NCI-H2196 (cell line): Measurements from ENCODE around the gene RFX1.
A peak's percentile ranks its signal among the peaks of the same experiment; 100 is the strongest.
"Not testable (repeated sequence)": the region's sequence is repeated elsewhere in the genome, so short reads cannot be mapped to it uniquely, and the experiment has no call there.

Source experiments
- DNase-seq: peaks from one replicate; lab custom pipeline; 2025; ENCODE audit not compliant: unreplicated experiment; lab: John Stamatoyannopoulos, UW

The RFX1 gene

DNA sequence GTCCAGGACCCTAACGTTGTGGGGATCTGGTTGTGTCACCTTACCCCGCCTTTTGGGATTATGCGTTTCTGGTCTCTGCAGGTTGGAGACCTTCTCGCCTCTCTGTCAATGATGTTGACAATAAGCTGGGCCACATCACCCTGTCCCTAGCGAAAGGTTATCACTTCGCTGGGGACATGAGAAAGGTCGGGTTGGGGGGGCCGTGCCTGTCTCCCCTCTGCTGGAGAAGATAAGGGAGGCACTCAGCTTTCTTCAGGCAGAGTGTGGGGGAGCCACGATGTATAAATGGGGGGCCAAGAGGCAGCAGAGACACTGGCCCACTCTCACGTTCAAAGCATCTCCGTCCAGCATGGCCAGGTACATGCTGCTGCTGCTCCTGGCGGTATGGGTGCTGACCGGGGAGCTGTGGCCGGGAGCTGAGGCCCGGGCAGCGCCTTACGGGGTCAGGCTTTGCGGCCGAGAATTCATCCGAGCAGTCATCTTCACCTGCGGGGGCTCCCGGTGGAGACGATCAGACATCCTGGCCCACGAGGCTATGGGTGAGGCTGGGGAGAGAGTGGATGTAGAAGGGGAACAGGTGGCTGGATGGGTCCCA lies 21.8 kb upstream of the RFX1 start, which contains the start of gene RLN3:
TSS of gene RLN3 (plus strand) at position 293 of the 595 bp plus-strand sequence. CDS start at position 350, 57 bp downstream.
- no peak for DNase-seq

DNA sequence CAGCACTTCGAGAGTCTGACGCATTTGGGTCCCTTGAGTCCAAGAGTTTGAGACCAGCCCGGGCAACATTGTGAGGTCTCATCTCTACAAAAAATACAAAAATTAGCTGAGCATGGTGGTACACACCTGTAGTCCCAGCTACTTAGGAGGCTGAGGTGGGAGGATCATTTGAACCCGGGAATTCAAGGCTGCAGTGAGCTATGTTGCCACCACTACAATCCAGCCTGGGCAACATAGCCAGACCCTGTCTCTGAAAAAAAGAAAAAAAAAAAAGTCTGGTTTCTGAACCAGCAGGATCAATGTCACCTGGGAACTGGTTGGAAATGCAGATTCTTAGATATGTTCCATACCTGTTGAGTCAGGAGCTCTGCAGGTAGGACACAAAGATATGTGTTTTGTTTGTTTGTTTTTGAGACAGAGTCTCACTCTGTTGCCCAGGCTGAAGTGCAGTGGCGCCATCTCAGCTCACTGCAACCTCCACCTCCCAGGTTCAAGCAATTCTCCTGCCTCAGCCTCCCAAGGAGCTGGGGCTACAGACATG lies 20.6 kb upstream of the RFX1 start:
- not testable (repeated sequence) for DNase-seq

DNA sequence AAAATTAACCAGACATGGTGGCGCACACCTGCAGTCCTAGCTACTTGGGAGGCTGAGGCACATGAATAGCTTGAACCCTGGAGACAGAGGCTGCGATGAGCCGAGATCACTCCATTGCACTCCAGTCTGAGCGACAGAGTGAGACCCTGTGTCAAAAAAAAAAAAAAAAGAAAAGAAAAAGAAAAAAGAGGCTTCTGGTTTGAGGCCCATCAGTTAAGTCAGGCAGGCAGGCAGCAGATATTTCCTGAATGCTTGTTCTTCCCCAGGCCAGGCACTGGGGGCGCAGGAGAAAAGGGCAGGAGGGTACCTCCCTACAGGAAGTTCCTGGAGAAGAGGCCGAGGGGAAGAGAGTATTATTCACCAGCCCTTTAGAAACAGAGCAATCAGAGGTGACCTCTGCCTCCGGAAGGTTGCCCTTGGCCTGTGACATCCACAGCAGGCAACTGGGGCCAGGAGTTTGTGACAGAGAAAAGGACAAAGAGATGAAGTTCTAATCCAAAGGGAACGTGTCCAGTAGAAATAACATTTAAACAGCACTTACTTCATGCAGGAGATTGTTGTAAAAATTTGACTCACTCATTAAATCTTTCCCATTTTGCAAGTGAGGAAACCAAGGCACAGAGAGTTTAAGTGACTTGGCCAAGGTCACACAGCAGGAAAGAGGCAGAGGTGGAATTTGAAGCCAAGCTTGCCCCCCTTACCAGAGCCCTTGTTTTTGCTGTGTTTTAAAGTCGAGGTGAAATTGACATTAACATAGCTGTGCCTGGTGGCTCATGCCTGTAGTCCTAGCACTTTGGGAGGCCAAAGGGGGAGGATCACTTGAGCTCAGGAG lies 17.5 kb upstream of the RFX1 start:
- no peak for DNase-seq

DNA sequence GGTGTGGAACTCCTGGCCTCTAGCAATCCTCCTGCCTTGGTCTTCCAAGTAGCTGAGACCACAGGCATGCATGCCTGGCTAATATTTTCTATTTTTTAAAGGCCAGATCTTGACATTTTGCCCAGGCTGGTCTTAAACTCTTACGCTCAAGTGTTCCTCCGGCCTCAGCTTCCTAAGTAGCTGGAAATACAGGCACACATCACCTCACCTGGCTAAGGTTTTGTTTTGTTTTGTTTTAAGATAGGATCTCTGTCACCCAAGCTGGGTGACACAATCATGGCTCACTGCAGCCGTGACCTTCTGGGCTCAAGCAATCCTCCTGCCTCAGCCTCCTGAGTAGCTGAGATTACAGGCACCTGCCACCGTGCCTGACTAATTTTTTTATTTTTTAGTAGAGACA lies 16.3 kb upstream of the RFX1 start:
- peak; percentile 25 for DNase-seq

DNA sequence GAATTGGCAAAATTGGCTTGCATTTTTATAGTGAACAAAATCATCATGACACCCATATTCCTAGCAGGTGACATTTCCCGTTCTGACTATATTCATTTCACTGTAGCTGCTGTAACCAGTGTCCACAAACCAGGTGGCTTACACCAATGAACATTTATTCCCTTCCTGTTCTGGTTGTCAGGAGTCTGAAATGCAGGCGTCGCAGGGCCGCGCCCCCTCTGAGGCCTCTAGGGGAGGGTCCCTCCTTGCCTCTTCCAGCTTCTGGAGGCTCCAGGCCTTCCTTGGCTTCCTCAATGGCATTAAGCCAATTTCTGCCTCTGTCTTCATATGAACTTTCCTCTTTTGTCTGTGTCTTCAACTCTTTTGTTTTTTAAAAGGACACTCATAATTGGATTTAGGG lies 15.4 kb upstream of the RFX1 start:
- DNase-seq, result peak; percentile 16

DNA sequence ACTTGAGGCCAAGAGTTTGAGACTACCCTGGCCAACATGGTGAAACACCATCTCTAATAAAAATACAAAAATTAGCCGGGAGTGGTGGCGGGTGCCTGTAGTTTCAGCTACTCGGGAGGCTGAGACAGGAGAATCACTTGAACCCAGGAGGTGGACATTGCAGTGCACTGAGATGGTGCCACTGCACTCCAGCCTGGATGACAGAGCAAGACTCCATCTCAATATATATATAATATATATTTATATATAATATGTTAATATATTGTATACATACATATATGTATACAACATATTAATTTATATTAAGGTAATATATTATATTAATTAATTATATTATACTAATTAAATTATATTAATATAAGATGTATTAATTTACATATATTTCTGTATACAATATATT lies 13.6 kb upstream of the RFX1 start:
- not testable (repeated sequence) for DNase-seq

DNA sequence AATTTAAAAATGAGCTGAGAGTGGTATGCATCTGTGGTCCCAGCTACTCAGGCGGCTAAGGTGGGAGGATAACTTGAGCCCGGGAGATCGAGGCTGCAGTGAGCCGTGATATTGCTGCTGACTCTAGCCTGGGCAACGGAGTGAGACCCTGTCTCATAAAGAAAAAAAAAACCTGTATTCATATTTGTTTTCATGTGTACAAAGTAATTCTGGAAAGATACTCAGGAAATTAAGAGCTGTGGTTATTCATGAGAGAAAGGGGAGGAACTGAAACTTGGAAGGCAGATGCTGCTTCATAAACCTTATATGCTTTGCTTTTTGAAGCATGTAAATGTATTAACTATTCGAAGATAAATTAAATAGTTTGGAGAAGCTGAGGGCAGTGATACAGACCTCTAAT lies 13.0 kb upstream of the RFX1 start:
- no peak for DNase-seq

DNA sequence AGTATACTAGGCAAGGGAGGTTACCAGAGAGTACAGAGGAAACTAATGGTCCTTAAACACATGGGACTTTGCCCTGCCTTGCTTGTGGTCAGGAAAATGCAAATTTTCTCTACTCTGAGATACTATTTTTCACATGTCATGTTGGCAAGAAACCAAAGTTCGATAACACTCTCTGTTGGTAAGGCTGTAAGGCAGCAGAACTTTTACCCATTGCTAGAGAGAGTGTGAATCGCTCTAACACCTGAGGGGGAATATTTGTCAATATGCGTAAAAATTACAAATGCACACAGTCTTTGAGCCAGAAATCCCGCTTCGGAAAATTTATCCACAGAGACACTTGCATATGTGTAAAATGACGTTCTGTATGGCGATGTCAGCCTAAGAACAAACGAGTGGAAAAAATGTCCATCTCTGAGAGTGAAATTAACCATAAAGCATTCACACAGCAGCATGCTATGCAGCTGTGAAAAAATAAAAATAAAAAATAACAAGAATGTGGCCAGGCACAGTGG lies 9.5 kb upstream of the RFX1 start:
- DNase-seq, result no peak

DNA sequence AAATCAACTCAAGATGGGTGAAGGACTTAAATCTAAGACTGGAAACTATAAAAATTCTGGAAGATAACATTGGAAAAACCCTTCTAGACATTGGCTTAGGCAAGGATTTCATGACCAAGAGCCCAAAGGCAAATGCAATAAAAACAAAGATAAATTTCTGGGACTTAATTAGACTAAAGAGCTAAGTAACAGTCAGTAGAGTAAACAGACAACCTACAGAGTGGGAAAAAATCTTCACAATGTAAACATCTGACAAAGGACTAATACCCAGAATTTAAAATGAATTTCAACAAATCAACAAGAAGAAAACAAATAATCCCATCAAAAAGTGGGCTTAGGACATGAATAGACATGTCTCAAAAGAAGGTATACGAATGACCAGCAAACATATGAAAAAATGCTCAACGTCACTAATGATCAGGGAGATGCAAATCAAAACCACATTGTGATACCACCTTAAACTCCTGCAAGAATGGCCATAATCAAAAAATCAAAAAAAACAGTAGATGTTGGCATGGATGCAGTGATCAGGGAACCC lies 6.3 kb upstream of the RFX1 start:
- no peak for DNase-seq

DNA sequence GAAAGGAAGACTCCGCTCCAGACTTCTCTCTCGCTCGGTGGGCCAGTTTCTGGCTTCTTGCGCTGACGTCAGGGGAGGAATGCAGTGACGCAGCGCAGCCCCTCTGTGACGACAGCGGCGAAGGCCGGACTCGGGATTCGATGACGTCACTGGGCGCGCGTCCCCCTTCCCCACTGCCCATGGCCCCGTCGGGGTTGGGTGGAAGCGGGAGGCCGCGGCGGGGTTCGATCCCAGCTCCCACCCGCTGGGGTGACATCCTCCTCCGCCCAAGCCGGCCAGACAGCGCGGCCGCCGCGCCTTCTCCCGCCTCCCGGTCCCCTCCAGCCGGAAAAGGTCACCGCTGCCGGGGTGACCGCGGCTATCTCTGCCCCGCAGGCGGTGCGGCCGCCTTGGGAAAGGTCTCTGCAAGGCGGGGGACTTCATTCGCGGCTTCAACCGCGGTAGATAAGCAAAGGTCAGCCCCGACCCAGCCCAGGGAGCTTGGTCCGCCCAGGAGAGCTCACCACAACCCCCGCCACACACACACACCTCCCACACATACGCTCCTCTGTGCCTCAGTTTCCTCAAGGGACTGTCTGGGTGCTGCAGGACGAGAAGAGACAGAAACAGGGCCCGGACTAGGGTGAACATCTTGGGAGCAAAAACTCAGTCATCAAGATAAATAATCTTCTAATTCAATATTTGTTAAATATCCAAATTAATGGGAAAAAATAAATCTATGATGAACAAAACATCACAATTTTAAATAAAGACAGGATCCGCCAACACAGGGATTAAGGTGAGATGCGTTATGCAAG lies 844 bp upstream of the RFX1 start:
- peak; percentile 97 for DNase-seq

DNA sequence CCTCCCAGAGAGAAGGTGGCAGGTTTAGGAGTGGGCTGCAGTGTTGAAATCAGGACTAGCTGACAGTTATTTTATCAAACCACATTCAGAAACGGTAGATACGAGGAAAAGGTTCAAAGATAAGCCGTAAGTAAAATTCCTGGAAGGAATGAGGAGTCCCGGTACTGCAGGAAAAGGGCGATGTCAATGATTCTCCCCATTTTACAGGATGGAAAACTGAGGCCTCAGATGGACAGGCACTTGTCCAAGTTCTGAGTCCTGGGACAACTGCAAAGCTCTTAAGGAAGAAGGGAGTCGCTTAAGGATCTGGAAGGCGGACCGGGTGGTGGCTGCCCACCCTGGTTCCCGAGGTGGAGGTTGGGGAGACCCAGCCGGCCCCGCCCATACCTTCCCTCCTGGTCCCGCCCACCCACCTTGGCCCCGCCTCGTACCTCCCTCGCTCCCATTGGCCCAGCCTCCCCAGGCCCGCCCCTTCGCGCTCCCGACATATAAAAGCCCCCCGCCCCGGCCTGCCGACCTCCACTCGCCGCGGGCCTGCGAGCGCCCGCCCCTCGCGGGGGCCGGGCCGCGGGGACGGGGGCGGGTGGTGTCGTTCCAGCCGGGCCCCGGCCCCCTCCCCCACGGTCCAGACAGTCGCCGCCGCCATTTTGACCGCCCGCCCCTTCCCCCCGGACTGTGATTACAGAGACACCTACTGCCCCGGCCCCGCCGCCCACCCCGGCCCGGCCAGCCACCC lies 603 bp downstream of the RFX1 start:
- DNase-seq, result peak; percentile 89

DNA sequence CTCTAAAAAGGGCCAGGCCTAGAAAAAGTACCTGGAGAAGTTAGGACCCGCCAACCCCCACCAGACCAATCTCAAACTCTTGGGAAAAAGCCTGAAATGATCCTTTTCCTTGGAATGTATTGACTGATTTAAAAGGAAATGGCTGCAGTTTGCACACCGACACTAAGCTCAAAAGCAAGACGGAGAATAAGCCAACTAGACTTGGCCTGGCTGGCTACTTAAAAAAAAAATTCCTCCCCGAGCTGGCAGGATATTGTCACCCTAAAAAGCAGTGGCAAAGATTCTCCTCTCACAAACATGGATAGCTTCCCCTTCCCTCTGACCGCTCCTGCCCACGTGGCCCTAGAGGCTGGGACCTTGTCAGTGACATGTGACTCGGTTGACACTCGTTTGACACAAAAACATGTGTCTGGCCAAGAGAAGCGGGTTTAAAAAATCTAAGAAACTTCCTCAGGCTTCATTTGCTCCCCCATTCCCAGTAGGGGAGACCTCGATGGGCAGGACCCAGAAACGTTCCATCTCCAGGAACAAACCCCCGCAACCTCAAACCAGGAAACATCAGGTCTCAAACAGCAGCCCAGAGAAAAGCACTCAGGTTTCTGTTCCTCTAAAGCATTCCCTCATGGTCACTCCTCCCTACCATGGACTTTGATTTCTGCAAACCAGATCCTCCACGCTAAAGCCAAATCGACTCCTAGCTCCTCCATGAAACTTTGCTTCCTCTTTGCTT lies 1.3 kb downstream of the RFX1 start:
- DNase-seq, result no peak

DNA sequence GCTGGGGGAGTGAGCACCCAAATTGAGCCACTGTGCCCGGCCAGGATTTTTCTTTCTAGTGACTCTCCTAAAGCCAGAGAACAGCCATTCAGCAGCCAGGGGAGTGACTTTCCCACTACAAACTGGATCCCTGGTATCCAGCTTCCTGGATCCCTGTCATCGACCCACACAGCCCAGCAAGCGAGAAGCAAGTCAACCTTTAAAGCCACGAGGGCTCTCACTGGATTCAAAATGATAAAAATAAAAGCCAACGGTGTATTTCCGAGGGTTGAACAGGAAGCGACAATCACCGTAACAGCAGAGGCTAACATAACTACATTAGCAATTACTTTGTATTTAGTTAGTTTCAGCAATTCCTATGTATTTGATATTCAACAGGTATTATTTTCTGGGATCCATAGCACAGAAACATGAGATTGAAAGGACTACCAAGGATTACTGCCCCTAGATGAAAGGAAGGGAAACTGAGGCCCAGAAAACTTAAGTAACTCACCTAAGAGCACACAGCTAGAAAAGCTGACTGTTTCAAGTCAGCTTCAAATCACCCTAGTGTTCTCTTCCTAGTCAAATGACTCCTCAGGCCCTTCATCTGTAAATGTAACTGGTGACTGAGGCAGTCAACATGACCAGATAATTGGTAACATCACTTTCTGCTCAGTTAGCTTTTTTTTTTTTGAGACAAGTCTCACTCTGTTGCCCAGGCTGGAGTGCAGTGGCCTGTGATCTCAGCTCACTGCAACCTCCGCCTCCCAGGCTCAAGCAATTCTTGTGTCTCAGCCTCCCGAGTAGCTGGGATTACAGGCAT lies 2.7 kb downstream of the RFX1 start:
- no peak for DNase-seq

DNA sequence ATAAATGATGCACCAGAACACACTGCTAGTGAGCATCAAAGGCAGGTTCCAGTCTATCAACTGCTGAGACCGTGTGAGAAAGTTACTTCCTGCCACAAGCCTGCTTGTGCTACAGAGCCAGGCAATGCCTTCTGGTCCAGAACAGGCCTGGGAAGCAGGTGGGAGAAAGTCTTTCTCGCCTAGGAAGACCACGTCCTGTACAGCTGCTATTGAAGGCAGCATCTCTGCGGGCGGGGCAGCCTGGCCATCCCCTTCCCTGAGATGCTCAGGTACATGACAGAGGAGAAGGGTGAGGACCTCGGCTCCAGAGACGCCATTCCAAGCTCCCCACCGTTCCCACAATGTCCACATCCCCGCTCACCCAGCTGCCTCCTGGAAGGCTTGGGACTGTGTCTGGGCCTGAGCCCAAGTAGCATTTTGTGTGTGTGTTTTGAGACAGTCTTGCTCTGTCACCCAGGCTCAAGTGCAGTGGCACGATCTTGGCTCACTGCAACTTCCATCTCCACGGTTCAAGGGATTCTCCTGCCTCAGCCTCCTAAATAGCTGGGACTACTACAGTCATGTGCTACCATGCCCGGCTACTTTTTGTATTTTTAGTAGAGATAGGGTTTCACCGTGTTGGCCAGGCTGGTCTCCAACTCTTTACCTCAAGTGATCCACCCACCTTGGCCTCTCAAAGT lies 3.4 kb downstream of the RFX1 start:
- no peak for DNase-seq

DNA sequence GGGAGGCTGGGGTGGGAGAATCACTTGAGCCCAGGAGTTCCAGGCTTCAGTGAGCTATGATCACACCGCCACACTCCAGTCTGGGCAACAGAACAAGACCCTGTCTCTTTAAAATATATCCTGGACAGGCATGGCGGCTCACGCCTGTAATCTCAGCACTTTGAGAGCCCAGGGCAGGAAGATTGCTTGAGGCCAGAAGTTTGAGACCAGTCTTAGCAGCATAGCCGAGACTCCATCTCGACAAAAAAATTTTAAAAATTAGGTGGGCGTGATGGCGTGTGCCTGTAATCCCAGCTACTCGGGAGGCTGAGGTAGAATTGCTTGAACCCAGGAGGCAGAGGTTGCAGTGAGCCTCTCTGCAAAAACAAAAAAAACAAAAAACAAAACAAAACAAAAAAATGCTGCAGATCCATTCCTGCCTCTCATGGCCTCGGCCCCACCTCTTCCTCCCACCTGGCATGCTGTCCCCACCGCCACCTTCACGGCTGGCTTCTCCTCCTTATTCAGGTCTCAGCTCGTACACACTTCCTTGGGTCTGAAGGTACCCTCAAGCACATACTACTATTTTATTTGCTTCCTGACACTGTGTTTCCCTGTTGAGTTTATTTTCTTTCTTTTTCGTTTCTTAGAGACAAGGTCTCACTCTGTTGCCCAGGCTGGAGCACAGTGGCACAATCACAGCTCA lies 5.3 kb downstream of the RFX1 start:
- no peak for DNase-seq

DNA sequence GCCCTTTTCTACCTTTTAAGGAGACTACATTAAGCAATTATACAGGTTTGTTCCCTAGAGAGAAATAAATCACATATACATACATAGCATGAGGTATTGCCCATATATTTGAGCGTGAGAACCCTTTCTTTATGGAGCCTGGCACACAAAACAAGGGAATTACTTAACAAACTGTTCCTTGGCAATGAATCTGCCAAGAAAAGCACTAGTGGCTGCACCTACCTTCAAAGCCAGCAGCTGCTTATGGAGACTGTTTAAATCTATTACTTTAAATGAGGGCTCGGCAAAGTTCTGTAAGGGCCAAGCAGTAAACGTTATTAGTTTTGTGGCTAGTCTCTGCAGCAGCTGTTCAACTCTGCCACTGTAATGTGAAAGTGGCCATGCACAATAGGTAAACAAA lies 7.0 kb downstream of the RFX1 start:
- no peak for DNase-seq

DNA sequence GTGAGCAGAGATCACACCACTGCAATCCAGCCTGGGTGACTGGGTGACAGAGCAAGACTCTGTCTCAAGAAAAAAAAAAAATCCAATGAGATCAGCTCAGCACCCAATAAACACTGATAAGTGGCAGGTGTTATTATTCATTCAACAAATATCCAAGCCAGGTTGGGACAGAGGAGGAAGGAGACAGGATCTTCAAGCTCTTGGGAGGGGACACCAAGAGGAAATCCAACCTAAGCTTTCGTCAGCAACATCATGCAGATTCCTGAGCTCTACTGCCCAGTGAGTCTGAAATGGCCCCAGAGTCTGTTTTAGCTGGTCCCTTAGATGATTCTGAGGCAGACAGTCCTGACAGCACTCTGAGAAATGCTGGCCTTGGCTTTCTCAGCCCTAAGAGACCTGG lies 7.7 kb downstream of the RFX1 start:
- DNase-seq, result no peak

DNA sequence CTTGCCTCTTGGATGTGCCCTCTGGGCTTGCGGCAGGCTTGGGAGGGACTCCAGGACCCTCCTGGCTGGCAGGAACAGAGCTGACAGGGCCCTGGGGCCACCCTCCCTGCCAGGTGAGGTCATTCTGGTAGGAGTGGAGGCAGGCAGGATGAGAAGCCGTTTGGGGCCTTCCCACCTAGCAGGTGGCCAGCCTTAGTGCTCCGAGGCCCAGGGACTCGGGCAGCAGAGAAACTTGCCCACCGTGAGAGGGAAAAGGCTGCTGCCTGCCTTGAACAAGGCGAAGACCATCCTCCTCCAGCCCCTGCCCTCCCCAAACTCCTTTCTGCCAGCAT lies 8.5 kb downstream of the RFX1 start:
- DNase-seq, result no peak
